IMR-90 (cell line): ENCODE measurements around the gene CCDC177. TPM values are rescaled to one million over a fixed set of nuclear protein-coding genes. Genes with fewer than 3 reads are reported as not detected.
A peak's percentile ranks its signal among the peaks of the same experiment; 100 is the strongest.

Experiments used
- ATAC-seq: fragments of 200-7000 bp; cut with Tn5 transposase; 2 replicates; pipeline ENCODE4 v1.9.1; 2020; ENCODE audit warnings: low read depth, mild to moderate bottlenecking, moderate library complexity
- BruUV-seq: library from RNA; stranded (reverse); fragments of 400-500 nt; replicated peaks from 2 replicates; lab custom pipeline; 2021; lab: Mats Ljungman, UMichigan
- CTCF ChIA-PET: fragments of 300-600 bp; formaldehyde crosslinking; extraction: SDS; loops from one replicate; lab custom pipeline; 2021; ENCODE audit warnings: antibody characterized with exemption; lab: Yijun Ruan, JAX
- POLR2A ChIA-PET: fragments of 300-600 bp; sonication (Branson Sonifier 250); formaldehyde crosslinking; loops from one replicate; lab custom pipeline; 2022; ENCODE audit warnings: antibody characterized with exemption; ENCODE audit not compliant: unreplicated experiment; lab: Charles Lee
- DNase-seq: peaks from one replicate; pipeline ENCODE4 v3.0.0; 2013
- H2AFZ ChIP-seq: replicated peaks from 2 replicates; pipeline ENCODE3; 2013; ENCODE audit warnings: low read length, mild to moderate bottlenecking; ENCODE audit not compliant: poor library complexity
- H2AK5ac ChIP-seq: 2 replicates; pipeline ENCODE4 v1.6.1; 2013; ENCODE audit warnings: low read depth, low read length, inconsistent platforms
- H2AK9ac ChIP-seq: replicated peaks from 2 replicates; pipeline ENCODE3; 2013; ENCODE audit warnings: mild to moderate bottlenecking, low read depth, low read length, moderate library complexity; ENCODE audit not compliant: poor library complexity
- H2BK120ac ChIP-seq: 2 replicates; pipeline ENCODE4 v1.6.1; 2013; ENCODE audit warnings: low read depth, low read length, inconsistent platforms
- H2BK15ac ChIP-seq: 3 replicates; pipeline ENCODE4 v1.6.1; 2013; ENCODE audit warnings: low read depth, low read length, inconsistent platforms
- H2BK20ac ChIP-seq: 2 replicates; pipeline ENCODE4 v1.6.1; 2013; ENCODE audit warnings: low read depth, mild to moderate bottlenecking, inconsistent platforms, low read length, moderate library complexity
- H2BK5ac ChIP-seq: 2 replicates; pipeline ENCODE4 v1.6.1; 2013; ENCODE audit warnings: mild to moderate bottlenecking, low read depth, low read length, inconsistent platforms; ENCODE audit not compliant: poor library complexity, severe bottlenecking
- H3K14ac ChIP-seq: replicated peaks from 2 replicates; pipeline ENCODE4 v1.6.1; 2013; ENCODE audit warnings: low read depth, low read length, inconsistent platforms
- H3K18ac ChIP-seq: 2 replicates; pipeline ENCODE4 v1.6.1; 2013; ENCODE audit warnings: low read depth, low read length, control low read depth
- H3K23ac ChIP-seq: 2 replicates; pipeline ENCODE4 v1.6.1; 2013; ENCODE audit warnings: low read depth, low read length, inconsistent platforms
- H3K27ac ChIP-seq: 2 replicates; pipeline ENCODE4 v1.5.1; 2013; ENCODE audit warnings: mild to moderate bottlenecking, control low read depth, low read length; ENCODE audit not compliant: insufficient read depth
- H3K27me3 ChIP-seq: 2 replicates; pipeline ENCODE4 v1.6.1; 2013; ENCODE audit warnings: low read length; ENCODE audit not compliant: control insufficient read depth, insufficient read depth
- H3K36me3 ChIP-seq: 2 replicates; pipeline ENCODE4 v1.6.1; 2013; ENCODE audit warnings: low read length, mixed read lengths; ENCODE audit not compliant: control insufficient read depth, insufficient read depth
- H3K4ac ChIP-seq: 2 replicates; pipeline ENCODE4 v1.6.1; 2013; ENCODE audit warnings: low read depth, low read length, inconsistent platforms
- H3K4me1 ChIP-seq: 2 replicates; pipeline ENCODE4 v1.6.1; 2013; ENCODE audit warnings: low read length, mixed read lengths; ENCODE audit not compliant: control insufficient read depth, insufficient read depth
- H3K4me2 ChIP-seq: 2 replicates; pipeline ENCODE4 v1.6.1; 2013; ENCODE audit warnings: low read depth, mild to moderate bottlenecking, control low read depth, low read length, moderate library complexity
- H3K4me3 ChIP-seq: 2 replicates; pipeline ENCODE4 v1.5.1; 2013; ENCODE audit warnings: low read depth, mild to moderate bottlenecking, control low read depth, low read length, moderate library complexity; ENCODE audit not compliant: insufficient read depth
- H3K56ac ChIP-seq: 2 replicates; pipeline ENCODE4 v1.6.1; 2013; ENCODE audit warnings: low read length, inconsistent platforms; ENCODE audit not compliant: insufficient read depth; ENCODE audit errors: extremely low read depth
- H3K79me1 ChIP-seq, 2 experiments: 2 replicates each; pipeline ENCODE4 v1.6.1; 2013; ENCODE audit warnings: low read length in 2 of 2, inconsistent platforms in 1 of 2, low read depth in 1 of 2
- H3K9ac ChIP-seq: 2 replicates; pipeline ENCODE4 v1.6.1; 2013; ENCODE audit warnings: low read depth, low read length, control low read depth
- H3K9me1 ChIP-seq: 2 replicates; pipeline ENCODE4 v1.6.1; 2013; ENCODE audit warnings: low read length, inconsistent platforms; ENCODE audit not compliant: insufficient read depth
- H3K9me3 ChIP-seq: 2 replicates; pipeline ENCODE4 v1.6.1; 2013; ENCODE audit warnings: low read length; ENCODE audit not compliant: control insufficient read depth, insufficient read depth
- H4K20me1 ChIP-seq: 2 replicates; pipeline ENCODE4 v1.6.1; 2013; ENCODE audit warnings: low read length, inconsistent platforms; ENCODE audit not compliant: insufficient read depth
- H4K5ac ChIP-seq: 2 replicates; pipeline ENCODE4 v1.6.1; 2013; ENCODE audit warnings: mild to moderate bottlenecking, low read depth, low read length, control low read depth
- H4K8ac ChIP-seq, 2 experiments: 2 replicates each; pipeline ENCODE4 v1.6.1; 2013; ENCODE audit warnings: low read depth in 2 of 2, low read length in 2 of 2, control low read depth in 1 of 2, inconsistent platforms in 1 of 2
- H4K91ac ChIP-seq: 2 replicates; pipeline ENCODE4 v1.6.1; 2013; ENCODE audit warnings: low read depth, low read length, inconsistent platforms; ENCODE audit not compliant: insufficient read depth
- MAFK ChIP-seq: IDR thresholded peaks from 2 replicates; pipeline ENCODE4 v1.6.1; 2012; ENCODE audit warnings: low read depth, low read length, improper control_type of control experiment
- SMC3 ChIP-seq: fragments of 150-350 bp; IDR thresholded peaks from 2 replicates; pipeline ENCODE4 v1.6.1; 2016; ENCODE audit warnings: low read depth, mild to moderate bottlenecking, antibody characterized with exemption, low read length, moderate library complexity
- USF2 ChIP-seq: fragments of 150-350 bp; IDR thresholded peaks from 2 replicates; pipeline ENCODE4 v1.6.1; 2017; ENCODE audit warnings: mild to moderate bottlenecking, antibody characterized with exemption, low read length, low read depth
- WGBS, 2 experiments: methylation state at CpG; one replicate each; pipeline versions ENCODE4 v1.1.5 to v1.1.7; 2013; ENCODE audit warnings: missing lambda C conversion rate in 2 of 2; ENCODE audit not compliant: insufficient read length in 1 of 2; ENCODE audit errors: extremely low coverage in 2 of 2; 5-methylcytosine and 5-hydroxymethylcytosine counted together
- dilution Hi-C: fragments of 300-500 bp; cut with HindIII; formaldehyde crosslinking; loops from one replicate; pipeline ENCODE4 v1.14.3; 2018; ENCODE audit warnings: low sequenced_read_pairs; ENCODE audit not compliant: unreplicated experiment
- in situ Hi-C: fragments of 300-500 bp; cut with MboI; formaldehyde crosslinking; loops from 3 replicates; pipeline ENCODE4 v1.14.3; 2019; ENCODE audit warnings: low sequenced_read_pairs, inconsistent platforms, mixed read lengths
- intact Hi-C: fragments of 100-400 bp; cut with micrococcal nuclease; formaldehyde crosslinking; loops from 2 replicates; pipeline ENCODE4 v1.10.0; 2022
- polyA plus RNA-seq, 3 experiments: library from polyadenylated mRNA; depleted of rRNA; stranded (reverse); fragments of >200 nt; gene quantifications; 2 replicates each; pipeline ENCODE4 v1.2.3, GENCODE V29; 2012; ENCODE audit warnings: low replicate concordance in 1 of 3
- total RNA-seq: library from RNA; depleted of rRNA; stranded (reverse); fragments of >200 nt; gene quantifications from 2 replicates; pipeline ENCODE4 v1.2.3, GENCODE V29; 2012

CCDC177 gene
- total and polyA plus RNA-seq, 2 of the 4 experiments (the other 2 are of a cell fraction) = not detected

- peak overlapping the region; percentile 84 for H2BK15ac ChIP-seq
- H4K91ac ChIP-seq = peak overlapping the region; percentile 78
- no TSS peak for BruUV-seq
- H3K23ac ChIP-seq = peak overlapping the region; percentile 76; the same call in 1 of the 2 replicates
- peak overlapping the region; percentile 12 to 82 for H4K8ac ChIP-seq
- peak overlapping the region; percentile 87 for H3K14ac ChIP-seq
- H3K36me3 ChIP-seq = no peaks in the 10 kb centered on the region
- peak overlapping the region; percentile 70 for H2AFZ ChIP-seq
- peak overlapping the region; percentile 52 for H3K18ac ChIP-seq
- 0 out of 2 replicates have a peak, but pooled peaks have one; percentile 10 for TF ChIP-seq SMC3
- no peak for TF ChIP-seq USF2
- TF ChIP-seq MAFK = no peak
- peak overlapping the region; percentile 80 for H2AK9ac ChIP-seq
- peak overlapping the region; percentile 89 for H3K4ac ChIP-seq
- H3K27ac ChIP-seq = peak overlapping the region; percentile 66
- DNase-seq (peak; percentile 84), ATAC-seq (peak; percentile 9)
- ChIA-PET CTCF (interaction anchor here (0.7 to 0.8 kb wide), 2 partner anchors 36 to 111 kb away, joined by 4 read pairs; no protein-coding TSS in a partner anchor), POLR2A (interaction anchor here (0.6 to 0.9 kb wide), 2 partner anchors 10 to 95 kb away, joined by 3 read pairs; no protein-coding TSS in a partner anchor)
- H3K4me1 ChIP-seq = peaks cover 25% of the 10 kb centered on the region
- peak overlapping the region; percentile 87 for H2BK5ac ChIP-seq
- H3K4me3 ChIP-seq = peak overlapping the region; percentile 10; the same call in 1 of the 2 replicates
- WGBS, 2 experiments = 41% methylated on average over 3 of the region's 9 CpGs; no CpG with 5 or more reads in 1 of the 2 experiments
- H3K9me3 ChIP-seq = no peaks in the 10 kb centered on the region
- H3K9ac ChIP-seq = peak overlapping the region; percentile 45
- intact Hi-C loops (loop anchor here (2.0 kb wide), 1 partner anchor 15 kb away; no protein-coding TSS in a partner anchor), in situ Hi-C loops (no loop called here), dilution Hi-C loops (no loop called here)
- peak overlapping the region; percentile 27 for H3K56ac ChIP-seq
- H3K9me1 ChIP-seq = peaks cover 21% of the 10 kb centered on the region
- H3K79me1 ChIP-seq = peaks cover 27 to 82% of the 10 kb centered on the region in 2 experiments
- peak overlapping the region; percentile 65 for H2AK5ac ChIP-seq
- peak overlapping the region; percentile 36 for H2BK20ac ChIP-seq
- H3K27me3 ChIP-seq = no peaks in the 10 kb centered on the region
- H3K4me2 ChIP-seq = peak overlapping the region; percentile 68
- peak overlapping the region; percentile 21 for H4K5ac ChIP-seq
- H4K20me1 ChIP-seq = peaks cover 63% of the 10 kb centered on the region
- peak overlapping the region; percentile 75 for H2BK120ac ChIP-seq
Observed at GRCh38 chr14:69615496-69616407, 41.1 kb upstream of the CCDC177 start.
